HepG2 (cell line): ENCODE measurements around the gene CNNM1. TPM values are rescaled to one million over a fixed set of nuclear protein-coding genes. Genes with fewer than 3 reads are reported as not detected.

Experiments
- ATF7-NPFF ChIP-seq: sonication (generic); formaldehyde crosslinking; IDR thresholded peaks from 2 replicates; pipeline ENCODE4 v1.8.1; 2023; ENCODE audit warnings: mild to moderate bottlenecking, low read depth, missing genetic modification reagents, moderate library complexity
- CEBPZ ChIP-seq: IDR thresholded peaks from 2 replicates; pipeline ENCODE4 v1.6.1; 2012; ENCODE audit warnings: low read length, improper control_type of control experiment
- FIP1L1 ChIP-seq: fragments of 200-400 bp; formaldehyde crosslinking; IDR thresholded peaks from 2 replicates; pipeline ENCODE4 v1.6.1; 2018; ENCODE audit warnings: low read depth, mild to moderate bottlenecking, low read length, moderate library complexity, borderline replicate concordance; ENCODE audit not compliant: insufficient read depth
- FOXK2 ChIP-seq: fragments of 450-650 bp; IDR thresholded peaks from 2 replicates; pipeline ENCODE4 v1.6.1; 2016
- IKZF1 ChIP-seq: fragments of 450-650 bp; IDR thresholded peaks from 2 replicates; pipeline ENCODE4 v1.7.1; 2016
- KDM1A ChIP-seq: IDR thresholded peaks from 2 replicates; pipeline ENCODE4 v1.6.1; 2016; ENCODE audit warnings: missing compliant biosample characterization
- MXI1 ChIP-seq: IDR thresholded peaks from 3 replicates; pipeline ENCODE4 v1.6.1; 2012; ENCODE audit warnings: low read depth, low read length, inconsistent platforms, borderline replicate concordance
- NFE2L1 ChIP-seq: sonication (generic); formaldehyde crosslinking; IDR thresholded peaks from 2 replicates; pipeline ENCODE4 v1.4.0; 2020; ENCODE audit warnings: missing genetic modification reagents, mild to moderate bottlenecking, borderline replicate concordance
- NFIB ChIP-seq: sonication (generic); formaldehyde crosslinking; IDR thresholded peaks from 2 replicates; pipeline ENCODE4 v1.9.0; 2021; ENCODE audit warnings: missing genetic modification reagents, mild to moderate bottlenecking, borderline replicate concordance
- NKX3-1 ChIP-seq: sonication (generic); formaldehyde crosslinking; IDR thresholded peaks from 2 replicates; pipeline ENCODE4 v1.5.0; 2020; ENCODE audit warnings: missing genetic modification reagents
- PRDM15 ChIP-seq: sonication (generic); formaldehyde crosslinking; IDR thresholded peaks from 2 replicates; pipeline ENCODE4 v1.4.0; 2020; ENCODE audit warnings: missing genetic modification reagents
- RARG ChIP-seq: sonication (generic); formaldehyde crosslinking; IDR thresholded peaks from 2 replicates; pipeline ENCODE4 v1.4.0; 2020; ENCODE audit warnings: low read depth, mild to moderate bottlenecking, missing genetic modification reagents
- RNF2 ChIP-seq: fragments of 450-650 bp; conservative IDR thresholded peaks from 2 replicates; pipeline ENCODE4 v1.6.1; 2016; ENCODE audit warnings: low read depth
- SMAD3 ChIP-seq: sonication (generic); formaldehyde crosslinking; IDR thresholded peaks from 2 replicates; pipeline ENCODE4 v1.4.0; 2020; ENCODE audit warnings: missing genetic modification reagents
- SUZ12 ChIP-seq: fragments of 150-350 bp; IDR thresholded peaks from 2 replicates; pipeline ENCODE4 v1.6.1; 2014; ENCODE audit warnings: low read depth, low read length
- TFDP2 ChIP-seq: sonication (generic); formaldehyde crosslinking; IDR thresholded peaks from 2 replicates; pipeline ENCODE4 v1.4.0; 2020; ENCODE audit warnings: missing genetic modification reagents
- ZNF274 ChIP-seq: sonication (generic); formaldehyde crosslinking; IDR thresholded peaks from 2 replicates; pipeline ENCODE4 v1.5.1; 2020; ENCODE audit warnings: mild to moderate bottlenecking, missing genetic modification reagents
- ZNF317 ChIP-seq: sonication (generic); formaldehyde crosslinking; IDR thresholded peaks from 2 replicates; pipeline ENCODE4 v1.5.0; 2020; ENCODE audit warnings: mild to moderate bottlenecking, missing genetic modification reagents
- ZNF335 ChIP-seq: sonication (generic); formaldehyde crosslinking; IDR thresholded peaks from 2 replicates; pipeline ENCODE4 v1.4.0; 2020; ENCODE audit warnings: missing genetic modification reagents
- ZNF343 ChIP-seq: sonication (generic); formaldehyde crosslinking; IDR thresholded peaks from 2 replicates; pipeline ENCODE4 v1.4.0; 2020; ENCODE audit warnings: mild to moderate bottlenecking, missing genetic modification reagents
- ZNF672 ChIP-seq: sonication (generic); formaldehyde crosslinking; IDR thresholded peaks from 2 replicates; pipeline ENCODE4 v1.8.1; 2022; ENCODE audit warnings: missing genetic modification reagents
- ZUFSP ChIP-seq: sonication (generic); formaldehyde crosslinking; IDR thresholded peaks from 2 replicates; pipeline ENCODE4 v1.9.0; 2021; ENCODE audit warnings: missing genetic modification reagents, mild to moderate bottlenecking, borderline replicate concordance
- polyA plus RNA-seq, 8 experiments: library from polyadenylated mRNA; depleted of rRNA in 3 of 8; stranded (reverse) in 7 of 8; unstranded in 1 of 8; fragments of >200 nt; fragmentation: Illumina TruSeq in 4 of 8; extraction: Trizol in 4 of 8; gene quantifications; 2 replicates each; pipeline versions ENCODE4 v1.2.1 to v1.2.3, GENCODE V29; 2011 to 2016; ENCODE audit warnings: low read depth in 4 of 8, missing spikeins in 1 of 8, mixed read lengths in 1 of 8; ENCODE audit not compliant: insufficient read depth in 1 of 8
- total RNA-seq, 5 experiments: library from RNA; depleted of rRNA; stranded (reverse); fragments of >200 nt; fragmentation: Illumina TruSeq; extraction: Trizol; gene quantifications; 2 replicates each; pipeline ENCODE4 v1.2.3, GENCODE V29; 2016; ENCODE audit warnings: low read depth in 1 of 5

CNNM1 gene
- total and polyA plus RNA-seq, 2 of the 13 experiments (the other 11 are each of a cell fraction or from before 2014, with no cell fraction given): 4.3 to 9.6 TPM

- no peak for TF ChIP-seq ATF7-NPFF (CRISPR knock-in tag)
- no peak for TF ChIP-seq ZNF343 (CRISPR knock-in tag)
- no peak for TF ChIP-seq PRDM15 (CRISPR knock-in tag)
- TF ChIP-seq SMAD3: no peak
- no peak for TF ChIP-seq NFE2L1 (CRISPR knock-in tag)
- no peak for TF ChIP-seq ZNF335 (CRISPR knock-in tag)
- TF ChIP-seq NFIB (CRISPR knock-in tag): no peak
- no peak for TF ChIP-seq KDM1A (CRISPR knock-in tag)
- no peak for TF ChIP-seq CEBPZ
- no peak for TF ChIP-seq MXI1
- TF ChIP-seq RNF2: no peak
- TF ChIP-seq ZUFSP: no peak
- no peak for TF ChIP-seq IKZF1
- no peak for TF ChIP-seq FOXK2
- TF ChIP-seq NKX3-1 (CRISPR knock-in tag): no peak
- TF ChIP-seq ZNF317: no peak
- TF ChIP-seq ZNF274 (CRISPR knock-in tag): no peak
- TF ChIP-seq SUZ12: no peak
- TF ChIP-seq TFDP2 (CRISPR knock-in tag): peak; percentile 12; the same call in 1 of the 2 replicates
- TF ChIP-seq FIP1L1: no peak
- TF ChIP-seq ZNF672 (CRISPR knock-in tag): no peak
- TF ChIP-seq RARG (CRISPR knock-in tag): no peak
Measured at GRCh38 chr10:99389729-99390480, 60.7 kb downstream of the CNNM1 start (continued).
